ENCODE measurements around the gene RNF169.

Gene RNF169

GRCh38 chr11:74826901-74827300, 78.3 kb downstream of the RNF169 start:
- no peak for DNase-seq (ENCODE audit: low read depth)
- H3K4me3 ChIP-seq (ENCODE audit: control insufficient read depth, low read depth, low read length) = no peak overlapping the region
- TF ChIP-seq CTCF (IDR thresholded peaks at IDR 0.05; ENCODE audit: control insufficient read depth, insufficient read depth, low read depth, low read length, missing control alignments) = no peak

GRCh38 chr11:74837191-74837590, 88.5 kb downstream of the RNF169 start:
- no peak for DNase-seq (ENCODE audit: low read depth)
- H3K4me3 ChIP-seq (ENCODE audit: control insufficient read depth, low read depth, low read length) = no peak overlapping the region

GRCh38 chr11:74838188-74838587, 89.5 kb downstream of the RNF169 start:
- no peak for TF ChIP-seq CTCF (IDR thresholded peaks at IDR 0.05; ENCODE audit: control insufficient read depth, insufficient read depth, low read depth, low read length, missing control alignments)
- no peak overlapping the region for H3K4me3 ChIP-seq (ENCODE audit: control insufficient read depth, low read depth, low read length)
- no peak for DNase-seq (ENCODE audit: low read depth)

More at GRCh38 chr11:74837191-74837590, 88.5 kb downstream of the RNF169 start:
- TF ChIP-seq CTCF (IDR thresholded peaks at IDR 0.05; ENCODE audit: control insufficient read depth, insufficient read depth, low read depth, low read length, missing control alignments) = no peak

GRCh38 chr11:74839446-74839845, 90.8 kb downstream of the RNF169 start:
- no peak overlapping the region for H3K4me3 ChIP-seq (ENCODE audit: control insufficient read depth, low read depth, low read length)
- no peak for DNase-seq (ENCODE audit: low read depth)
- no peak for TF ChIP-seq CTCF (IDR thresholded peaks at IDR 0.05; ENCODE audit: control insufficient read depth, insufficient read depth, low read depth, low read length, missing control alignments)

- H3K4me3 ChIP-seq (ENCODE audit: control insufficient read depth, low read depth, low read length) = no peak overlapping the region
- DNase-seq (ENCODE audit: low read depth) = no peak
- TF ChIP-seq CTCF (IDR thresholded peaks at IDR 0.05; ENCODE audit: control insufficient read depth, insufficient read depth, low read depth, low read length, missing control alignments) = no peak
These were observed 91.3 kb downstream of the RNF169 start for GRCh38 chr11:74839971-74840370.

GRCh38 chr11:74840486-74840885, 91.8 kb downstream of the RNF169 start:
- TF ChIP-seq CTCF (IDR thresholded peaks at IDR 0.05; ENCODE audit: control insufficient read depth, insufficient read depth, low read depth, low read length, missing control alignments) = no peak
- no peak overlapping the region for H3K4me3 ChIP-seq (ENCODE audit: control insufficient read depth, low read depth, low read length)
- DNase-seq (ENCODE audit: low read depth) = no peak

- DNase-seq (ENCODE audit: low read depth) = no peak
- TF ChIP-seq CTCF (IDR thresholded peaks at IDR 0.05; ENCODE audit: control insufficient read depth, insufficient read depth, low read depth, low read length, missing control alignments) = peak; percentile 5
- no peak overlapping the region for H3K4me3 ChIP-seq (ENCODE audit: control insufficient read depth, low read depth, low read length)
These were observed 94.3 kb downstream of the RNF169 start for GRCh38 chr11:74842967-74843366.
